Esophagus squamous epithelium (tissue), 4 donors: Measurements from ENCODE around the gene C11orf24.

Experiments
- CTCF ChIP-seq, 6 experiments: fragments of 450-650 bp in 4 of 6; fragments of 200-600 bp in 2 of 6; sonication (generic) in 2 of 6; IDR thresholded peaks; one replicate each; pipeline ENCODE4 v1.5.1; 2016 to 2019; ENCODE audit warnings: antibody characterized with exemption in 6 of 6, mild to moderate bottlenecking in 4 of 6, moderate library complexity in 4 of 6
- POLR2A ChIP-seq, 4 donors: fragments of 450-650 bp; IDR thresholded peaks; one replicate each; pipeline ENCODE4 v1.6.1; 2017; ENCODE audit warnings: antibody characterized with exemption in 4 of 4, mild to moderate bottlenecking in 4 of 4, moderate library complexity in 3 of 4

DNA sequence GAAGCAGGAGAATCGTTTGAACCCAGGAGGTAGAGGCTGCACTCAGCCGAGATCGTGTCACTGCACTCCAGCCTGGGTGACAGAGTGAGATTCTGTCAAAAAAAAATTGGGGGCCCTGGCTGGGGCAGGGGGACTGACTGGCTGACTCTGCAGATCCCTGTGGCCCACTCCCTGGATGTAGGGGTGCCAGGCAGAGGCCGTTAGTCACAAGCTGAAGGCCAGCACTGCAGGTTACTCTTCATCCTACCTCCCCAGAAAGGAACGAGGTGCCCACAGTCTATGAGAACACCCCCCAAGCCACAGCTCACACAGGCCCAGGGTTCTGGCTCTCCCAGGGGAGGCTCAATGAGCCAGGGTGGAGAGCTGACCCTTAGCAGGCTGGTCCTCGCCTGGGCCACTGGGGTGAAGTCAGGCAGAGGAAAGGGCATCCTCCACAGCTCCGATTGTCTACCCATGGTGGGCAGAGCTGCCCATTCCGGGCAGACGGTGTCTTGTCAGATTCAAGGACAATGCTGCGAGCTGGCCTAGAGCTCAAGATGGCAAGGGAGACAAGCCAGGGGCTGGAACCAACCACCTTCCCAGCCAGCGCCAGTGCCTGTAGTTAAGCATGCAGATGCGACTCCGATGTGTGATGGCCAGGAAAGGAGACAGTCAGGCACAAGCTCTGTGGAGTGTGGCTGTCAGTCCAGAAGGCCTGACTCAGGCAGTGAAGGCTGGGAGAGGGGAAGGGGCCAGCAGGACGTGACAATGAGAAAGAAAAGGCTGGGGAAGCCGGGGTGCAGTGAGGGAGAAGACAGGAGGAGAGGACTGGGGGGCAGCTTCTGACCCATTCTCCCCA, 12.4 kb downstream of the C11orf24 start:
- TF ChIP-seq POLR2A (IDR thresholded peaks at IDR 0.05) (no peak), CTCF (IDR thresholded peaks at IDR 0.05) (no peak)
